Type B pancreatic cell (in vitro differentiated cells): ENCODE measurements around the gene GGA2. TPM values are rescaled to one million over a fixed set of nuclear protein-coding genes. Genes with fewer than 3 reads are reported as not detected.
A peak's percentile ranks its signal among the peaks of the same experiment; 100 is the strongest.

ENCODE experiments used
- DNase-seq: peaks from one replicate; pipeline ENCODE4 v3.0.0; 2021; ENCODE audit warnings: mixed read lengths; ENCODE audit not compliant: unreplicated experiment; ENCODE audit errors: extremely low spot score
- H3K27ac Mint-ChIP-seq: 2 replicates; pipeline ENCODE4 v1.8.0; 2021; ENCODE audit warnings: mild to moderate bottlenecking, mixed read lengths
- H3K27me3 Mint-ChIP-seq: 2 replicates; pipeline ENCODE4 v1.8.0; 2021; ENCODE audit warnings: mixed read lengths
- H3K36me3 Mint-ChIP-seq: 2 replicates; pipeline ENCODE4 v1.8.0; 2021; ENCODE audit warnings: mixed read lengths
- H3K4me1 Mint-ChIP-seq: one replicate; pipeline ENCODE4 v1.8.0; 2021; ENCODE audit warnings: mixed read lengths; ENCODE audit not compliant: unreplicated experiment
- H3K4me3 Mint-ChIP-seq: 2 replicates; pipeline ENCODE4 v1.8.0; 2021; ENCODE audit warnings: mild to moderate bottlenecking, mixed read lengths
- H3K9me3 Mint-ChIP-seq: 2 replicates; pipeline ENCODE4 v1.8.0; 2021; ENCODE audit warnings: mixed read lengths
- total RNA-seq: library from RNA; stranded (reverse); gene quantifications from 2 replicates; pipeline ENCODE4 v1.2.1, GENCODE V29; 2021; ENCODE audit warnings: low replicate concordance
- TF ChIP-seq, protein P1 (sequence below): fragments of 200-600 bp; sonication (generic); conservative IDR thresholded peaks from 2 replicates; pipeline ENCODE4 v1.5.0; 2021; ENCODE audit warnings: antibody characterized with exemption, mild to moderate bottlenecking

GGA2 gene
- total RNA-seq, 1 donor from 2014 or later = 105 TPM

DNA sequence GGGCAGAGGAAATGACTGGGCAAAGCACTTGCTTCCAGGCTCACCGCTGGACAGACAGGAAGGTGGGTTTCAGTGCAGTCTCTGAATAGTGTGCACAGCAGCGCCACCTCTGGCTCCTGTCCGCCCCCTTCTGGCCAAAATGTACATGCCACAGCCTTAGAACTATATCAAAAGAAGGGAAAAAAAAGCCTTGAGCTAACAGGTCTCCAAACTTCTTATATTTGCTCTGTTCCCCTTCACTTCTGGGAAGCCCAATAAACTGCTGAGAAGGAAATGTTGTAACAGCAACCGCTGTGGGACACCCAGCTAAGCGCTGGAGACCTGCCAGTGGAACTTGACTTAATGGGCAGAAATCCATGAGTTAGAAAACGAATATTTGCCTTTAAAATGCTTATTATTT is 74.8 kb downstream of the GGA2 start:
- Mint-ChIP-seq H3K27ac (no peak overlapping the region), H3K27me3 (no peaks in the 10 kb centered on the region), H3K4me3 (no peak overlapping the region), H3K36me3 (peaks cover 17% of the 10 kb centered on the region), H3K4me1 (peaks cover 4% of the 10 kb centered on the region), H3K9me3 (no peaks in the 10 kb centered on the region)
- TF ChIP-seq, protein P1, sequence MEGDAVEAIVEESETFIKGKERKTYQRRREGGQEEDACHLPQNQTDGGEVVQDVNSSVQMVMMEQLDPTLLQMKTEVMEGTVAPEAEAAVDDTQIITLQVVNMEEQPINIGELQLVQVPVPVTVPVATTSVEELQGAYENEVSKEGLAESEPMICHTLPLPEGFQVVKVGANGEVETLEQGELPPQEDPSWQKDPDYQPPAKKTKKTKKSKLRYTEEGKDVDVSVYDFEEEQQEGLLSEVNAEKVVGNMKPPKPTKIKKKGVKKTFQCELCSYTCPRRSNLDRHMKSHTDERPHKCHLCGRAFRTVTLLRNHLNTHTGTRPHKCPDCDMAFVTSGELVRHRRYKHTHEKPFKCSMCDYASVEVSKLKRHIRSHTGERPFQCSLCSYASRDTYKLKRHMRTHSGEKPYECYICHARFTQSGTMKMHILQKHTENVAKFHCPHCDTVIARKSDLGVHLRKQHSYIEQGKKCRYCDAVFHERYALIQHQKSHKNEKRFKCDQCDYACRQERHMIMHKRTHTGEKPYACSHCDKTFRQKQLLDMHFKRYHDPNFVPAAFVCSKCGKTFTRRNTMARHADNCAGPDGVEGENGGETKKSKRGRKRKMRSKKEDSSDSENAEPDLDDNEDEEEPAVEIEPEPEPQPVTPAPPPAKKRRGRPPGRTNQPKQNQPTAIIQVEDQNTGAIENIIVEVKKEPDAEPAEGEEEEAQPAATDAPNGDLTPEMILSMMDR = peak; percentile 92
- DNase-seq = no peak

DNA sequence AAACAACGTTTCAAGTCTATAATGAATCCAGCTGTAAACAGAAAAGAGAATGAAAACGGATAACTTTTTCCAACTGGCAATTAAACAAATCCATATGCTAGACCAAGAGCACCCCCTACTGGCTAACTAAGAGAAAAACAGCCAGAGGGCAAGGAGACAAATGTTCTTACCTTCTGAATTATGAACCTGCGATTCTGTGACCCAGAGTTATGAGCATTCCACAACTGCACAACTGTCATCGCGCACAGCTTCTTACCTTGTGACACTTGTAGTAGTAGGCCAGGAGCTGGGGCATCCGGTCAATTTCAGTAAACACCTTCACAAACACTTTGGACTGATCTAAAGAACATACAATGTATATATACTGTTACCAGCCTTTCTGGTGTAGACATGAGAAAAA is 75.9 kb downstream of the GGA2 start:
- Mint-ChIP-seq H3K9me3 (no peaks in the 10 kb centered on the region), H3K36me3 (peaks cover 20% of the 10 kb centered on the region), H3K27ac (no peak overlapping the region), H3K4me1 (peaks cover 4% of the 10 kb centered on the region), H3K27me3 (no peaks in the 10 kb centered on the region), H3K4me3 (no peak overlapping the region)
- no peak for DNase-seq
- TF ChIP-seq, protein P1 = peak; percentile 95

DNA sequence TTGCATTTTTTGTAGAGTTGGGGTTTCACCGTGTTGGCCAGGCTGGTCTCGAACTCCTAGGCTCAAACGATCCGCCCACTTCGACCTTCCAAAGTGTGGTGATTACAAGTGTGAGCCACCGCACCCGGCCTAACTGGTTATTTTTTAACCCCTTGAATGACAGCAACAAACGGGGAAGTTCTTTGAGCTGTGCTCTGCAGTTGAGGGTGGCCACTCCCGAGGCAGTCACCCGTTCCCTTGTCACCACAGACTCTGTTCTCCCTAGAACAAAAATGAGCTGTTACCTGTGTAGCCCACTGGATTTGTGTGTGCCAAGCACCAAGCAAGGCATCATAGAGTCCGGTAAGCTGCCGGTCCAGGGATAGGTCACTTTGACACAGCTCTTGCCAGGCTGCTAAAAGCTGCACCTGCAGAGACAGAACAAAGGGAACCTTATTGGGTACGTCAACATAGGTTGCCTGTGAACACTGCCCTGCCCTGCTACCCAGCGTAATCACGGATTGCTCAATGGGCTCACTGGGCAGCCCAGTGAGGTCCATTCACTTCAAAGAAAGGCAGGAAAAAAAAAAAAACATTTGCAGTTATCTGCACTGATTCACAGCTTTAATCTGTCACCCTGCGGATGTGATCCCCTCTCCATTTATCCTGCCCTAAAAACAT is 76.9 kb downstream of the GGA2 start:
- Mint-ChIP-seq H3K4me3 (no peak overlapping the region), H3K4me1 (peaks cover 4% of the 10 kb centered on the region), H3K27me3 (no peaks in the 10 kb centered on the region), H3K36me3 (peaks cover 16% of the 10 kb centered on the region), H3K9me3 (no peaks in the 10 kb centered on the region), H3K27ac (no peak overlapping the region)
- TF ChIP-seq, protein P1 = no peak
- DNase-seq = no peak

DNA sequence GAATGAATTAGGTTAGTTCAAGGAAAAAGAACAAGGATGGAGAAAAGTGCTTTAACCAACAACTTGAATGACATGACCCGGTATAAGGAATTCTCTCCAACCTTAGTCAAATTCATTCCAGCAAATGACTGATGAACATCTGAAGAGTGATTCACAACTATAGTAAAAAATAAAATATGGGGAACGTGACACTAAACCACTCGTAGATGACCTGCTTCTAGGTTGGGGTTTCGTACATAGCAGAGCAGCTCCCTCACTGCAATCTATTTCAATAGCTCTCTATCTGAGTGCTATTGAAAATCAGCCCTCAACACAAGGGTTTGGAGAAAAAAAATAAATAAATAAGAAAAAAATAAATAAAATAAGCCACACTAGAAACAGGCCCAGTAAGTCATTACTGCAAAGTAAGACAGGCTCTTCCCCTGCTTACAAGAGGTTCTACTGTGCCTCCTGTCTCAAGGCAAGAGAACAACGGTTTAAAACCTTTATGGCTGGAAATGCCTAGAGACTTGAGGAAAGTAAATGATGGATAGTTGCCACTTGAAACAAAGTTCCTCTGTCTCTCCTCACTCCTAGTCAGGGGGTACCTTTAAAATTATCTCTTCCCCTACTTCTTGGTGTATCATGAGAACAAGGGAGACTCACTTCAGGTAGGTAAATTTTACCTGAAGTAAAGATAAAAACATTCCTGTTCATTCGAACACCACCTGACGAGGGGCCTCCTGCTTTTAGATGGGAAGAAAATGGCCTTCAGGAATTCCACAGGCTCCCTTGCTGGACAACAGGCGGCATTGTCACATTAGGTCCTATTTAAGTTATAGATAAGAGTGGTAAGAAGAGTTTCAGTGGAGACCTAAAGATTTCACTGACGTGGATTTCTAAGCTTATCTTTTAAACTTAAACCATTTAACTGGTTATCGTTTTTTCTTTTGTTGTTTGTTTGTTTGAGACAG is 77.8 kb downstream of the GGA2 start:
- no peak overlapping the region for H3K27ac Mint-ChIP-seq
- TF ChIP-seq, protein P1 = no peak

DNA sequence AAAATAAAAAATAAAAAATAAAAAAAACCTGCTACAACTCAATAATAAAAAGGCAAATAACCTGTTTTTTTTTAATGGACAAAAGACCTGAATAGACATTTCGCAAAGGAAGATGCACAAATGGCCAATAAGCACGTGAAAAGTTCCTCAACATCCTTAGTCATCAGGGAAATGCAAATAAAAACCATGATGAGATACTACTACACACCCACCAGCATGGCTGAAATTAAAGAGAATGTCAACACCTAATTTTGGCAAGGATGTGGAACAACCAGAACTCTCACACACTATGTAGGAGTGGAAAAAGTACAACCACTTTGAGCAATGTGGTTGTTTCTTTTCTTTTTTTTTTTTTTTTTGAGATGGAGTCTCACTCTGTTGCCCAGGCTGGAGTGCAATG is 81.9 kb downstream of the GGA2 start:
- Mint-ChIP-seq H3K36me3 (peaks cover 16% of the 10 kb centered on the region), H3K9me3 (no peaks in the 10 kb centered on the region), H3K4me1 (no peaks in the 10 kb centered on the region), H3K27ac (no peak overlapping the region), H3K27me3 (no peaks in the 10 kb centered on the region), H3K4me3 (no peak overlapping the region)
- TF ChIP-seq, protein P1 = no peak
- DNase-seq = no peak

More for the DNA sequence above, 77.8 kb downstream of the GGA2 start:
- Mint-ChIP-seq H3K27me3 (no peaks in the 10 kb centered on the region), H3K9me3 (no peaks in the 10 kb centered on the region), H3K4me3 (no peak overlapping the region), H3K4me1 (peaks cover 4% of the 10 kb centered on the region), H3K36me3 (peaks cover 18% of the 10 kb centered on the region)
- DNase-seq = no peak
